Activated naive CD8-positive, alpha-beta T cell treated with anti-CD3 and anti-CD28 coated beads, Interleukin-2, amount 10 ng/mL, durations not matched to agents 7 days and 5 days (primary cell): Measurements from ENCODE around the gene PLXDC2. TPM values are rescaled to one million over a fixed set of nuclear protein-coding genes. Genes with fewer than 3 reads are reported as not detected.
"Not testable (repeated sequence)": the region's sequence is repeated elsewhere in the genome, so short reads cannot be mapped to it uniquely, and the experiment has no call there.

Experiments used
- ATAC-seq: fragments of 150-1000 bp; cut with Tn5 transposase; one replicate; pipeline ENCODE4 v1.10.0; 2021; ENCODE audit warnings: low read depth, moderate library complexity
- POLR2A ChIA-PET: fragments of 350-600 bp; sonication (Branson Sonifier 250); formaldehyde crosslinking; loops from one replicate; lab custom pipeline; 2021; ENCODE audit warnings: antibody characterized with exemption; lab: Charles Lee
- DNase-seq: peaks from one replicate; pipeline ENCODE4 v3.0.0; 2021
- H3K27ac Mint-ChIP-seq: one replicate; pipeline ENCODE4 v1.8.0; 2022; ENCODE audit warnings: mild to moderate bottlenecking, mixed read lengths
- H3K27me3 Mint-ChIP-seq: one replicate; pipeline ENCODE4 v1.8.0; 2022; ENCODE audit warnings: mild to moderate bottlenecking, moderate library complexity, mixed read lengths
- H3K36me3 Mint-ChIP-seq: one replicate; pipeline ENCODE4 v1.8.0; 2021; ENCODE audit warnings: mild to moderate bottlenecking, mixed read lengths
- H3K4me1 Mint-ChIP-seq: one replicate; pipeline ENCODE4 v1.8.0; 2021; ENCODE audit warnings: mixed read lengths
- H3K4me3 Mint-ChIP-seq: one replicate; pipeline ENCODE4 v1.8.0; 2022; ENCODE audit warnings: mild to moderate bottlenecking, moderate library complexity, mixed read lengths
- H3K9me3 Mint-ChIP-seq: one replicate; pipeline ENCODE4 v1.8.0; 2021; ENCODE audit warnings: mixed read lengths
- total RNA-seq, 2 experiments: library from RNA; stranded (reverse); gene quantifications; one replicate each; pipeline ENCODE4 v1.2.3, GENCODE V29; 2021

Gene PLXDC2
- total RNA-seq, 2 experiments from 2014 or later = 0.86 to 1.0 TPM

GRCh38 chr10:19977097-19977521 is 160.9 kb downstream of the PLXDC2 start:
- POLR2A ChIA-PET = no interaction called here
- Mint-ChIP-seq H3K9me3 (peaks cover 2% of the 10 kb centered on the region), H3K4me1 (no peaks in the 10 kb centered on the region), H3K27me3 (no peaks in the 10 kb centered on the region), H3K36me3 (no peaks in the 10 kb centered on the region), H3K4me3 (no peak overlapping the region), H3K27ac (no peak overlapping the region)
- DNase-seq = no peak
- no peak for ATAC-seq

- POLR2A ChIA-PET = no interaction called here
- no peaks in the 10 kb centered on the region for H3K4me1 Mint-ChIP-seq
- no peaks in the 10 kb centered on the region for H3K36me3 Mint-ChIP-seq
- no peak overlapping the region for H3K4me3 Mint-ChIP-seq
- H3K27me3 Mint-ChIP-seq = no peaks in the 10 kb centered on the region
- no peak for DNase-seq
- no peak overlapping the region for H3K27ac Mint-ChIP-seq
- H3K9me3 Mint-ChIP-seq = peaks cover 2% of the 10 kb centered on the region
- no peak for ATAC-seq
Observed at GRCh38 chr10:19979628-19980027, 163.4 kb downstream of the PLXDC2 start.

- H3K27me3 Mint-ChIP-seq = no peaks in the 10 kb centered on the region
Observed at GRCh38 chr10:19983880-19984565, 167.8 kb downstream of the PLXDC2 start.

GRCh38 chr10:19985745-19986144 is 169.5 kb downstream of the PLXDC2 start:
- Mint-ChIP-seq H3K36me3 (no peaks in the 10 kb centered on the region), H3K4me1 (no peaks in the 10 kb centered on the region), H3K27ac (no peak overlapping the region), H3K4me3 (no peak overlapping the region), H3K9me3 (no peaks in the 10 kb centered on the region), H3K27me3 (no peaks in the 10 kb centered on the region)
- POLR2A ChIA-PET = no interaction called here
- no peak for ATAC-seq
- DNase-seq = no peak

More at GRCh38 chr10:19983880-19984565, 167.8 kb downstream of the PLXDC2 start:
- H3K9me3 Mint-ChIP-seq = no peaks in the 10 kb centered on the region
- H3K27ac Mint-ChIP-seq = no peak overlapping the region
- no peaks in the 10 kb centered on the region for H3K4me1 Mint-ChIP-seq
- POLR2A ChIA-PET = no interaction called here
- no peak overlapping the region for H3K4me3 Mint-ChIP-seq
- no peaks in the 10 kb centered on the region for H3K36me3 Mint-ChIP-seq
- ATAC-seq (no peak), DNase-seq (no peak)

- ATAC-seq = no peak
- Mint-ChIP-seq H3K4me1 (no peaks in the 10 kb centered on the region), H3K4me3 (no peak overlapping the region), H3K9me3 (no peaks in the 10 kb centered on the region), H3K27ac (no peak overlapping the region), H3K36me3 (no peaks in the 10 kb centered on the region), H3K27me3 (no peaks in the 10 kb centered on the region)
- POLR2A ChIA-PET = no interaction called here
- DNase-seq = no peak
Observed at GRCh38 chr10:19986591-19986990, 170.4 kb downstream of the PLXDC2 start.

GRCh38 chr10:19987931-19988330 is 171.7 kb downstream of the PLXDC2 start:
- Mint-ChIP-seq H3K27ac (no peak overlapping the region), H3K4me1 (no peaks in the 10 kb centered on the region), H3K27me3 (no peaks in the 10 kb centered on the region), H3K9me3 (no peaks in the 10 kb centered on the region), H3K4me3 (no peak overlapping the region), H3K36me3 (no peaks in the 10 kb centered on the region)
- DNase-seq (no peak), ATAC-seq (no peak)
- POLR2A ChIA-PET = no interaction called here

GRCh38 chr10:19993714-19994315 is 177.6 kb downstream of the PLXDC2 start:
- ATAC-seq (no peak), DNase-seq (no peak)
- no peaks in the 10 kb centered on the region for H3K36me3 Mint-ChIP-seq
- H3K4me1 Mint-ChIP-seq = no peaks in the 10 kb centered on the region
- POLR2A ChIA-PET = no interaction called here
- H3K27ac Mint-ChIP-seq = no peak overlapping the region
- H3K27me3 Mint-ChIP-seq = no peaks in the 10 kb centered on the region
- no peak overlapping the region for H3K4me3 Mint-ChIP-seq
- H3K9me3 Mint-ChIP-seq = no peaks in the 10 kb centered on the region

GRCh38 chr10:19998482-19998881 is 182.2 kb downstream of the PLXDC2 start:
- H3K4me3 Mint-ChIP-seq = no peak overlapping the region
- no peaks in the 10 kb centered on the region for H3K36me3 Mint-ChIP-seq
- ATAC-seq = no peak
- H3K4me1 Mint-ChIP-seq = no peaks in the 10 kb centered on the region
- DNase-seq = no peak
- no peaks in the 10 kb centered on the region for H3K27me3 Mint-ChIP-seq
- no peak overlapping the region for H3K27ac Mint-ChIP-seq
- POLR2A ChIA-PET = no interaction called here
- H3K9me3 Mint-ChIP-seq = no peaks in the 10 kb centered on the region

- Mint-ChIP-seq H3K27ac (no peak overlapping the region), H3K4me1 (no peaks in the 10 kb centered on the region), H3K27me3 (no peaks in the 10 kb centered on the region), H3K4me3 (no peak overlapping the region), H3K36me3 (no peaks in the 10 kb centered on the region), H3K9me3 (no peaks in the 10 kb centered on the region)
- ATAC-seq (no peak), DNase-seq (no peak)
- POLR2A ChIA-PET = no interaction called here
Observed at GRCh38 chr10:19999431-19999830, 183.2 kb downstream of the PLXDC2 start.

GRCh38 chr10:20002026-20002425 is 185.8 kb downstream of the PLXDC2 start:
- H3K4me3 Mint-ChIP-seq, H3K4me1 Mint-ChIP-seq, H3K27me3 Mint-ChIP-seq, ATAC-seq, H3K27ac Mint-ChIP-seq, POLR2A ChIA-PET, H3K9me3 Mint-ChIP-seq, DNase-seq, H3K36me3 Mint-ChIP-seq: not testable (repeated sequence)

- Mint-ChIP-seq H3K4me3 (no peak overlapping the region), H3K27me3 (no peaks in the 10 kb centered on the region), H3K9me3 (no peaks in the 10 kb centered on the region), H3K36me3 (no peaks in the 10 kb centered on the region), H3K27ac (no peak overlapping the region), H3K4me1 (no peaks in the 10 kb centered on the region)
- POLR2A ChIA-PET = no interaction called here
- DNase-seq = no peak
- ATAC-seq = no peak
Observed at GRCh38 chr10:20002657-20003056, 186.4 kb downstream of the PLXDC2 start.

- H3K36me3 Mint-ChIP-seq = no peaks in the 10 kb centered on the region
- no peaks in the 10 kb centered on the region for H3K27me3 Mint-ChIP-seq
- no peak overlapping the region for H3K4me3 Mint-ChIP-seq
- peak overlapping the region; percentile 42 for H3K27ac Mint-ChIP-seq
- H3K4me1 Mint-ChIP-seq = no peaks in the 10 kb centered on the region
- no peaks in the 10 kb centered on the region for H3K9me3 Mint-ChIP-seq
- ATAC-seq (no peak), DNase-seq (no peak)
- POLR2A ChIA-PET = no interaction called here
Observed at GRCh38 chr10:20004087-20004523, 187.9 kb downstream of the PLXDC2 start.

GRCh38 chr10:20005638-20006037 is 189.4 kb downstream of the PLXDC2 start:
- Mint-ChIP-seq H3K4me1 (no peaks in the 10 kb centered on the region), H3K36me3 (no peaks in the 10 kb centered on the region), H3K27me3 (no peaks in the 10 kb centered on the region), H3K9me3 (no peaks in the 10 kb centered on the region), H3K4me3 (no peak overlapping the region), H3K27ac (no peak overlapping the region)
- POLR2A ChIA-PET = no interaction called here
- ATAC-seq (no peak), DNase-seq (no peak)

- H3K9me3 Mint-ChIP-seq = no peaks in the 10 kb centered on the region
- POLR2A ChIA-PET = no interaction called here
- DNase-seq (no peak), ATAC-seq (no peak)
- no peaks in the 10 kb centered on the region for H3K36me3 Mint-ChIP-seq
- no peak overlapping the region for H3K4me3 Mint-ChIP-seq
- no peaks in the 10 kb centered on the region for H3K4me1 Mint-ChIP-seq
- no peaks in the 10 kb centered on the region for H3K27me3 Mint-ChIP-seq
- H3K27ac Mint-ChIP-seq = no peak overlapping the region
Observed at GRCh38 chr10:20006169-20006870, 190.1 kb downstream of the PLXDC2 start.
